Measurements from ENCODE around the gene ADGRB3.

DNA sequence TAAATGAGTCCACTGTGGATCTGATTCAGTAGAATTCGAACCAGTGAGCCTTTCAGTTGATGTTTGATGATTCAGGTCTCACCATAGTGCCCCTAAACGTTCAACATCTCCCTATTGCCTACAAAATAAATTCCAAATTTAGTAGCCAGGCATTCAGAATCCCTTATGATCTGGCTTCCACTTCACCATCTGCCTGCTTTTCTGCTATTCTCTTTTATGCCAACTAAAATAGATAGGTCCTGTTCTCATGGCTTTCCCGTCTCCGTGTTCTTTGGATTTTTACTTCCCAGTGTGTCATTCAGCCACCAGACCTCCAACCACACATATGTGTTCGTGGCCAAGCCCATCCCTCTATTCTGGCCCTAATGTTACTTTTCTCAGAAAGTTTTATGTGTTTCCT is 751.3 kb downstream of the ADGRB3 start:
- TF ChIP-seq, protein P1, sequence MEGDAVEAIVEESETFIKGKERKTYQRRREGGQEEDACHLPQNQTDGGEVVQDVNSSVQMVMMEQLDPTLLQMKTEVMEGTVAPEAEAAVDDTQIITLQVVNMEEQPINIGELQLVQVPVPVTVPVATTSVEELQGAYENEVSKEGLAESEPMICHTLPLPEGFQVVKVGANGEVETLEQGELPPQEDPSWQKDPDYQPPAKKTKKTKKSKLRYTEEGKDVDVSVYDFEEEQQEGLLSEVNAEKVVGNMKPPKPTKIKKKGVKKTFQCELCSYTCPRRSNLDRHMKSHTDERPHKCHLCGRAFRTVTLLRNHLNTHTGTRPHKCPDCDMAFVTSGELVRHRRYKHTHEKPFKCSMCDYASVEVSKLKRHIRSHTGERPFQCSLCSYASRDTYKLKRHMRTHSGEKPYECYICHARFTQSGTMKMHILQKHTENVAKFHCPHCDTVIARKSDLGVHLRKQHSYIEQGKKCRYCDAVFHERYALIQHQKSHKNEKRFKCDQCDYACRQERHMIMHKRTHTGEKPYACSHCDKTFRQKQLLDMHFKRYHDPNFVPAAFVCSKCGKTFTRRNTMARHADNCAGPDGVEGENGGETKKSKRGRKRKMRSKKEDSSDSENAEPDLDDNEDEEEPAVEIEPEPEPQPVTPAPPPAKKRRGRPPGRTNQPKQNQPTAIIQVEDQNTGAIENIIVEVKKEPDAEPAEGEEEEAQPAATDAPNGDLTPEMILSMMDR (conservative IDR thresholded peaks at IDR 0.05; ENCODE audit: low read length): no peak
- TF ChIP-seq EZH2phosphoT487 (IDR thresholded peaks at IDR 0.05; ENCODE audit: borderline replicate concordance, low read depth, low read length): no peak

All from OCI-LY7 (cell line).